Measurements from ENCODE around the gene MMEL1.
A peak's percentile ranks its signal among the peaks of the same experiment; 100 is the strongest.
"Not testable (repeated sequence)": the region's sequence is repeated elsewhere in the genome, so short reads cannot be mapped to it uniquely, and the experiment has no call there.

Gene MMEL1

GRCh38 chr1:2652152-2652925 lies 19.5 kb upstream of the MMEL1 start:
- H3K27ac ChIP-seq (ENCODE audit: low read depth, low read length); H3K36me3 ChIP-seq (ENCODE audit: insufficient read depth, low read length); H3K27me3 ChIP-seq (ENCODE audit: insufficient read depth, low read length); H3K4me3 ChIP-seq (ENCODE audit: low read length); H3K9ac ChIP-seq (ENCODE audit: low read depth, low read length); H3K4me1 ChIP-seq (ENCODE audit: insufficient read depth, low read length): not testable (repeated sequence)
- H3K9me3 ChIP-seq (ENCODE audit: insufficient read depth, low read depth, low read length), result peaks cover 83% of the 10 kb centered on the region
- 46% methylated on average over 16 of the region's 16 CpGs for WGBS

- Histone ChIP-seq H3K4me1 (ENCODE audit: insufficient read depth, low read length) (no peaks in the 10 kb centered on the region), H3K9me3 (ENCODE audit: insufficient read depth, low read depth, low read length) (peaks cover 90% of the 10 kb centered on the region), H3K4me3 (ENCODE audit: low read length) (no peak overlapping the region), H3K36me3 (ENCODE audit: insufficient read depth, low read length) (no peaks in the 10 kb centered on the region), H3K27ac (ENCODE audit: low read depth, low read length) (no peak overlapping the region), H3K27me3 (ENCODE audit: insufficient read depth, low read length) (no peaks in the 10 kb centered on the region), H3K9ac (ENCODE audit: low read depth, low read length) (no peak overlapping the region)
- 68% methylated on average over 10 of the region's 10 CpGs for WGBS
Measured at GRCh38 chr1:2650967-2651645, 18.3 kb upstream of the MMEL1 start.

- Histone ChIP-seq H3K36me3 (ENCODE audit: insufficient read depth, low read length) (no peaks in the 10 kb centered on the region), H3K4me3 (ENCODE audit: low read length) (no peak overlapping the region), H3K9ac (ENCODE audit: low read depth, low read length) (no peak overlapping the region), H3K9me3 (ENCODE audit: insufficient read depth, low read depth, low read length) (peaks cover 53% of the 10 kb centered on the region), H3K27ac (ENCODE audit: low read depth, low read length) (no peak overlapping the region), H3K27me3 (ENCODE audit: insufficient read depth, low read length) (no peaks in the 10 kb centered on the region; the same call in 1 of the 2 replicates), H3K4me1 (ENCODE audit: insufficient read depth, low read length) (no peaks in the 10 kb centered on the region)
- WGBS, result 75% methylated on average over 4 of the region's 5 CpGs
Measured at GRCh38 chr1:2646837-2647236, 14.0 kb upstream of the MMEL1 start.

GRCh38 chr1:2645776-2646175 lies 13.0 kb upstream of the MMEL1 start:
- Histone ChIP-seq H3K27ac (ENCODE audit: low read depth, low read length) (no peak overlapping the region), H3K27me3 (ENCODE audit: insufficient read depth, low read length) (no peaks in the 10 kb centered on the region; the same call in 1 of the 2 replicates), H3K4me3 (ENCODE audit: low read length) (no peak overlapping the region), H3K4me1 (ENCODE audit: insufficient read depth, low read length) (no peaks in the 10 kb centered on the region), H3K9ac (ENCODE audit: low read depth, low read length) (no peak overlapping the region), H3K36me3 (ENCODE audit: insufficient read depth, low read length) (no peaks in the 10 kb centered on the region), H3K9me3 (ENCODE audit: insufficient read depth, low read depth, low read length) (peaks cover 42% of the 10 kb centered on the region)
- WGBS, result 75% methylated on average over 11 of the region's 11 CpGs

GRCh38 chr1:2645143-2645542 lies 12.3 kb upstream of the MMEL1 start:
- H3K27ac ChIP-seq (ENCODE audit: low read depth, low read length), result no peak overlapping the region
- no peak overlapping the region for H3K4me3 ChIP-seq (ENCODE audit: low read length)
- no peak overlapping the region for H3K9ac ChIP-seq (ENCODE audit: low read depth, low read length)
- H3K36me3 ChIP-seq (ENCODE audit: insufficient read depth, low read length), result no peaks in the 10 kb centered on the region
- no peaks in the 10 kb centered on the region for H3K4me1 ChIP-seq (ENCODE audit: insufficient read depth, low read length)
- peaks cover 36% of the 10 kb centered on the region for H3K9me3 ChIP-seq (ENCODE audit: insufficient read depth, low read depth, low read length)
- H3K27me3 ChIP-seq (ENCODE audit: insufficient read depth, low read length), result no peaks in the 10 kb centered on the region; the same call in 1 of the 2 replicates
- WGBS, result 84% methylated on average over 14 of the region's 14 CpGs

GRCh38 chr1:2644591-2645101 lies 11.8 kb upstream of the MMEL1 start:
- Histone ChIP-seq H3K27ac (ENCODE audit: low read depth, low read length) (no peak overlapping the region), H3K9me3 (ENCODE audit: insufficient read depth, low read depth, low read length) (peaks cover 33% of the 10 kb centered on the region), H3K4me3 (ENCODE audit: low read length) (no peak overlapping the region), H3K4me1 (ENCODE audit: insufficient read depth, low read length) (no peaks in the 10 kb centered on the region), H3K36me3 (ENCODE audit: insufficient read depth, low read length) (no peaks in the 10 kb centered on the region), H3K9ac (ENCODE audit: low read depth, low read length) (no peak overlapping the region), H3K27me3 (ENCODE audit: insufficient read depth, low read length) (no peaks in the 10 kb centered on the region; the same call in 1 of the 2 replicates)
- 79% methylated on average over 12 of the region's 12 CpGs for WGBS

GRCh38 chr1:2644171-2644570 lies 11.4 kb upstream of the MMEL1 start:
- Histone ChIP-seq H3K9ac (ENCODE audit: low read depth, low read length) (no peak overlapping the region), H3K4me3 (ENCODE audit: low read length) (no peak overlapping the region), H3K9me3 (ENCODE audit: insufficient read depth, low read depth, low read length) (peaks cover 29% of the 10 kb centered on the region), H3K4me1 (ENCODE audit: insufficient read depth, low read length) (no peaks in the 10 kb centered on the region), H3K27ac (ENCODE audit: low read depth, low read length) (no peak overlapping the region), H3K36me3 (ENCODE audit: insufficient read depth, low read length) (no peaks in the 10 kb centered on the region), H3K27me3 (ENCODE audit: insufficient read depth, low read length) (no peaks in the 10 kb centered on the region; the same call in 1 of the 2 replicates)
- WGBS, result 81% methylated on average over 14 of the region's 14 CpGs

- Histone ChIP-seq H3K9ac (ENCODE audit: low read depth, low read length) (no peak overlapping the region), H3K9me3 (ENCODE audit: insufficient read depth, low read depth, low read length) (peaks cover 23% of the 10 kb centered on the region), H3K36me3 (ENCODE audit: insufficient read depth, low read length) (no peaks in the 10 kb centered on the region), H3K27ac (ENCODE audit: low read depth, low read length) (no peak overlapping the region), H3K4me1 (ENCODE audit: insufficient read depth, low read length) (no peaks in the 10 kb centered on the region), H3K4me3 (ENCODE audit: low read length) (peak overlapping the region; percentile 80), H3K27me3 (ENCODE audit: insufficient read depth, low read length) (no peaks in the 10 kb centered on the region; the same call in 1 of the 2 replicates)
- 49% methylated on average over 23 of the region's 24 CpGs for WGBS
Measured at GRCh38 chr1:2643414-2644077, 10.7 kb upstream of the MMEL1 start.

GRCh38 chr1:2642560-2643413 lies 10.0 kb upstream of the MMEL1 start:
- no peaks in the 10 kb centered on the region for H3K36me3 ChIP-seq (ENCODE audit: insufficient read depth, low read length)
- peaks cover 5% of the 10 kb centered on the region; the same call in 1 of the 2 replicates for H3K27me3 ChIP-seq (ENCODE audit: insufficient read depth, low read length)
- WGBS, result 48% methylated on average over 84 of the region's 84 CpGs
- H3K9ac ChIP-seq (ENCODE audit: low read depth, low read length), result peak overlapping the region; percentile 81
- peak overlapping the region; percentile 80 for H3K4me3 ChIP-seq (ENCODE audit: low read length)
- H3K27ac ChIP-seq (ENCODE audit: low read depth, low read length), result no peak overlapping the region
- H3K9me3 ChIP-seq (ENCODE audit: insufficient read depth, low read depth, low read length), result peaks cover 23% of the 10 kb centered on the region
- H3K4me1 ChIP-seq (ENCODE audit: insufficient read depth, low read length), result no peaks in the 10 kb centered on the region

GRCh38 chr1:2642131-2642559 lies 9.3 kb upstream of the MMEL1 start:
- Histone ChIP-seq H3K4me1 (ENCODE audit: insufficient read depth, low read length) (no peaks in the 10 kb centered on the region), H3K27me3 (ENCODE audit: insufficient read depth, low read length) (peaks cover 5% of the 10 kb centered on the region; the same call in 1 of the 2 replicates), H3K9ac (ENCODE audit: low read depth, low read length) (peak overlapping the region; percentile 81; the same call in 1 of the 2 replicates), H3K27ac (ENCODE audit: low read depth, low read length) (no peak overlapping the region), H3K4me3 (ENCODE audit: low read length) (peak overlapping the region; percentile 80), H3K9me3 (ENCODE audit: insufficient read depth, low read depth, low read length) (peaks cover 21% of the 10 kb centered on the region), H3K36me3 (ENCODE audit: insufficient read depth, low read length) (no peaks in the 10 kb centered on the region)
- WGBS, result 67% methylated on average over 11 of the region's 11 CpGs

Data from HUES64 (cell line).